T-helper 2 cell treated with Interferon-gamma antibody and Interleukin-4, amounts not matched to agents 5 μg/mL and 100 μg/mL, for 36 hours (primary cell): ENCODE results near the gene TMEM143.
A peak's percentile ranks its signal among the peaks of the same experiment; 100 is the strongest.

ENCODE experiments used
- DNase-seq: peaks from one replicate; pipeline ENCODE4 v3.0.0; 2021; ENCODE audit warnings: low spot score
- H3K27ac Mint-ChIP-seq: one replicate; pipeline ENCODE4 v1.8.0; 2021; ENCODE audit warnings: mild to moderate bottlenecking, mixed read lengths
- H3K27me3 Mint-ChIP-seq: one replicate; pipeline ENCODE4 v1.8.0; 2021; ENCODE audit warnings: low read depth, mixed read lengths
- H3K36me3 Mint-ChIP-seq: one replicate; pipeline ENCODE4 v1.8.0; 2021; ENCODE audit warnings: low read depth, mixed read lengths
- H3K4me1 Mint-ChIP-seq: one replicate; pipeline ENCODE4 v1.8.0; 2021; ENCODE audit warnings: low read depth, mixed read lengths
- H3K4me3 Mint-ChIP-seq: one replicate; pipeline ENCODE4 v1.8.0; 2022; ENCODE audit warnings: mild to moderate bottlenecking, moderate library complexity, mixed read lengths
- H3K9me3 Mint-ChIP-seq: one replicate; pipeline ENCODE4 v1.8.0; 2021; ENCODE audit warnings: mixed read lengths

The TMEM143 gene

DNA sequence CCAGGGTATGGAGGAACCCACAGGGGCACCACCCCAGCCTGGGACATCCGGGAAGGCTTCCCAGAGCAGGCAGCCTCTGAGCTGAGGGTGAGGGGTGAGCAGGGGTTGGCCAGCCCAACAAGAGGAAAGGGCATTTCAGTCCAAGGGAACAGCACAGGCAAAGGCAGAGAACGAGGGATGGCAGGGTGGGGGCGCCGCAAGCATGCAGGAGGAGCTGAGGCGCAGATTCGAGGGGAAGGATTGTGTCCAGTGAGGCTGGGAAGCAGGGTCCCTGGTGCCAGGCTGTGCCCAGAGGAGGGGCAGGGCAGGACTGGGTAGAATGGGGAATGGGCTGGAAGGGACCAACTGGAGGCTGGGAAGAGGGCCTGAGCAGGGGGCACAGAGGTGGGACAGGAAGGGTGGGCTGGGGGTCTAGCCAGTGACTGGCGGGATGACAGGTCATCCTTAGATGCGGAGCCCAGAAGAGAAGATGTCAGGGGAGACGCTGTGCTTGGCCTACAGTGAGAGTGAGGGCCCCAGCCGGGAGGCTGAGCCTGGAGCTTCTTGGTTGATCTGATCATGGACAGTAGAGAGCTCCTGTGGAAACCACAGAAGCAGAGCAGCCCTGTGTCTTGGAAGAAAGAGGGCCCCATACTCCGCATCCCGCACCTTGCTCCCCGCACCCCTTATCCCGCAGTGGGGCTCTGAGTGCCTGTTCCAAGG lies 24.8 kb downstream of the TMEM143 start:
- no peak overlapping the region for H3K27ac Mint-ChIP-seq
- H3K36me3 Mint-ChIP-seq, result peaks cover 2% of the 10 kb centered on the region
- peaks cover 8% of the 10 kb centered on the region for H3K4me1 Mint-ChIP-seq

DNA sequence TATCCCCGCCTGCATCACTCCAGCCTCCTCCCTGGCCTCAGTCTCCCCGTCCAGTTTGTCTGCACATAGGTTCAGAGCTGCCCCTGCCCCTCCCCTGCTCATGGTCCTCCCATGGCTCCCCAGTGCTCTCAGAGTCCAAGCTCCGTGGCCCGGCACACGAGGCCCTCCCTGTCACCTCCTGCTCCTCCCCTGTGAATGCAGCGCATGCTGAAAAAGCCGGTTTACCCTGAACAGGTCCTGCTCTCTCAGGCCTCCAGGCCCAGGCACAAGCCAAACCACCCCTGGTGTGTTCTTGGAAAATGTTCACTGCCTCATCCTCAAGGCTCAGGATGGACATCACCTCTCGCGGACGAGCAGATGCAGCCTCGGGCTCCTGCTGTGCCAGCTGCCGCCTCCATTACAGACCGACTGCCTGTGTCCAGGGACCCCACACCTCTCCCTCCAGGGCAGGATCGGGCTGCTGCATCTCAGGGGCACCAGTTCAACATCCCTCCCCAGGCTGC lies 25.4 kb downstream of the TMEM143 start:
- no peak overlapping the region for H3K4me3 Mint-ChIP-seq
- DNase-seq, result no peak
- H3K27me3 Mint-ChIP-seq, result no peaks in the 10 kb centered on the region
- H3K4me1 Mint-ChIP-seq, result peaks cover 9% of the 10 kb centered on the region
- H3K36me3 Mint-ChIP-seq, result peaks cover 2% of the 10 kb centered on the region
- H3K27ac Mint-ChIP-seq, result no peak overlapping the region
- H3K9me3 Mint-ChIP-seq, result no peaks in the 10 kb centered on the region

More for the DNA sequence above, 24.8 kb downstream of the TMEM143 start:
- H3K9me3 Mint-ChIP-seq, result no peaks in the 10 kb centered on the region
- no peak for DNase-seq
- no peak overlapping the region for H3K4me3 Mint-ChIP-seq
- H3K27me3 Mint-ChIP-seq, result no peaks in the 10 kb centered on the region

DNA sequence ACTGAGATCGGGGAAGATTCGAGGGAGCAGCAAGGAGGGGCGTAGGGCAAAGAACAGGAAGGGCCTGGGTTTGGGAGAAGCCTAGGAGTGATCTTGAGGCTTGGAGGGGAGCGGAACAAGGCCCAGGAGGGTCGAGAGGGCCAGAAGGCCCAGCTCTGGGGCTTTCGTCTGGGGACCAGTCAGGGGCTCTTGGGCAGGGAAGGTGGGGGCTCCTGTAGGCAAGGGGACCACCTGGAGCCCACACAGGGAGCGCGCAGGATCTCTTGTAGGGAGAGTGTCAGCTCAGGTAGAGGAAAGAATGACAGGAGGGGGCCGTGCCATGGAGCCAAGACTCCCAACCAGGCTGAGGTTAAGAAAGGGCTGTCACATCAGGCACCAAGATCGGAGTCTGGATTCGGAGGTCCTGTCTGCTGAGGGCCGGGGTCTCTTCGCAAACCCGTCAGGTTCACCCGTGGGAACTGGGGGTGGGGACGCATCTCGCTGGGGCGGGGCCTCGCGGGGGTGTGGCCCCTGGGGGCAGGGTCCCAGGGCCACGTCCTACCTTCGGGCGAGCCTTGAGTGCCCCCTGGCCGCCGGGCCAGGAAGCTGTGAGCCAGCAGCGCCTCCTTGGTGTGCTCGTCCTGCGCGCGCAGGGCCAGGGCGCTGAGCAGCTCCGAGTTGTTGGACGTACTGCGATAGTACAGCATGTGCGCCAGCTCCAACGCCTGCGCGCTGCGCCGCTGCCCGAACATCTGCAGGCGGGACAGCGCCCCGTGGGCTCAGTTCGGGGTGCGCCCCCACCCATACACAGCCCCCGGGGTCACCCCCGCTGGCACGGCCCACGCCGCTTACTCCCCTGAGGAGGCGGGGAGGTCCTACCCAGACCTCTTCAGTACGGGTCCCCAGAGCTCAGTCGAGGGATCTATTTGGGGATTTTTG lies 30.0 kb downstream of the TMEM143 start:
- peak; percentile 93 for DNase-seq
- Mint-ChIP-seq H3K4me1 (peaks cover 44% of the 10 kb centered on the region), H3K27ac (peak overlapping the region; percentile 94), H3K27me3 (no peaks in the 10 kb centered on the region), H3K9me3 (no peaks in the 10 kb centered on the region), H3K36me3 (peaks cover 32% of the 10 kb centered on the region), H3K4me3 (peak overlapping the region; percentile 92)

DNA sequence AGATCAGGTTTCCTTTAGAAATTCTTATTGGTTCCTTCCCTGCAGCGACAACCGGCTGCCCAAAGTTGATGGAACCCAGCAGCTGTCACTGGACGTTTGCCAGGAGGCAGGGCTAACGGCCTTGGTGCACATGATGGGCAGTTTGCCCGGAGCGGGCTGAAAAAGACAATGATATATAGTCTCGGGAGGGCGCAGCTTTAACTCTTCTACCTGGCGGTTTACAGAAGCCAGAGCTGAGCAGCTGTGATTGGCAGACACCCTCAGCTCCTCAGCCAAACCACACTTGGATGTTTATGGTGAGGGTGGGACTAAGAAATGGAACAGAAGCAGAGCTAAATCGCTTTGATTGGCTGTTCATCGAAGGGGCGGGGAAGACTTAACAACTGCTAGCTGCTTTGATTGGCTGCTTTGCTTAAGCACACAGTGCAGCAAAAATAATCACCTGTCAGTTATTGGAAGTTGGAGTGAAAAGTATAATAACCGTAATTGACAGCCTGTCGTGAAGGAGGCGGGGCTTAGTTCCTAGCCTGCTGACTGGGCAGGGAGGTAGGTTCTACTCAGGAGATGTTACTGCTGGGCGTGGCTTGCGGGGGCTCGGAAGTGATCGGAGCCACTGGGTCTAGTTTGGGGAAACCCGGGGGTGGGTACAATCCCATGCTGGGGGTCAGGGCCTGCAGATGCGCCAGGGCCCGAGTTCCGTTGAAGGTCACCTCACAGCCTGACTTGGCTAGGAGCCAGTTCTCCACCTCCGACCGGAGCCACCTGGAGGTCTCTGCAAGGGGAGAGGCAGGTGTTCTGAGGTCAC lies 30.9 kb downstream of the TMEM143 start:
- peak overlapping the region; percentile 92 for H3K4me3 Mint-ChIP-seq
- peaks cover 47% of the 10 kb centered on the region for H3K4me1 Mint-ChIP-seq
- DNase-seq, result peak; percentile 91
- peak overlapping the region; percentile 94 for H3K27ac Mint-ChIP-seq
- H3K27me3 Mint-ChIP-seq, result no peaks in the 10 kb centered on the region
- H3K9me3 Mint-ChIP-seq, result peaks cover 3% of the 10 kb centered on the region
- H3K36me3 Mint-ChIP-seq, result peaks cover 41% of the 10 kb centered on the region

DNA sequence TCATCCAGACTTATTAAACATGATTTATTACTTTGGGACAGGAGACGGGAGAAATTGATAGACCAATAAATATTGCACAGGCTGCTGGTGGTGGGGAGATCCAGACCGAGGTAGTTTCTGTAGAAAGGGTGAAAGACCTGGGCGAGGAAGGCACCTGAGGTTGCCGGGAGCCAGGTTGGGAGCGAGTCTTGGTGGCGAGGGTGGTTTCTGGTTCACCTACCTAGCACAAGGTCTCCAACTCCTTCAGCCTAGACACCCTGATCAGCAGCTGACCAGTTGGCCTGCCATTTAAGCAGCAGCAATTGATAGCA lies 31.4 kb downstream of the TMEM143 start:
- Mint-ChIP-seq H3K36me3 (peaks cover 46% of the 10 kb centered on the region), H3K4me1 (peaks cover 51% of the 10 kb centered on the region), H3K4me3 (peak overlapping the region; percentile 92), H3K9me3 (peaks cover 3% of the 10 kb centered on the region), H3K27ac (peak overlapping the region; percentile 94), H3K27me3 (no peaks in the 10 kb centered on the region)
- no peak for DNase-seq

DNA sequence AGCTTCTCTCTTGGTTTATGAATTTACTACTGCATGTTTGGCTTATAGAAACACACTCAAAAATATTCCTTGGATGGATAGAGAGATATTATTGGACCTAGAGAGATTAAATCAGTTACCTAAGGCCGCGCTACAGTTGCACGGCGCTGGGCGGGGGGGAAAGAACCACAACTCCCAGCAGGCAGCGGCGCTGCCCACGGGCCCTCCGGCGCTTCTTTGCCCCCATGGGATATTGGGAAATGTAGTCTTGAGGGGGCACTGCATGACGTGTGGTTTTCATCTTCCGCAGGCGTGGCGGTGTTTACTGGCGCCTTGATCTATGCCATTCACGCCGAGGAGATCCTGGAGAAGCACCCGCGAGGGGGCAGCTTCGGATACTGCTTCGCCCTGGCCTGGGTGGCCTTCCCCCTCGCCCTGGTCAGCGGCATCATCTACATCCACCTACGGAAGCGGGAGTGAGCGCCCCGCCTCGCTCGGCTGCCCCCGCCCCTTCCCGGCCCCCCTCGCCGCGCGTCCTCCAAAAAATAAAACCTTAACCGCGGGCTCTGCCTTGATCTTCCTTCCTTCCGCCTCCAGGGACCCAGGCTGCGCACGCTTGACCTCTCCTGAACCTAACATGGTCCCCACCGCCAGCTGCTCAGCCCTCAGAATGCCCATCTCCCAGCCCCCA lies 33.6 kb downstream of the TMEM143 start:
- Mint-ChIP-seq H3K4me1 (peaks cover 61% of the 10 kb centered on the region), H3K4me3 (peak overlapping the region; percentile 85), H3K27ac (peak overlapping the region; percentile 94), H3K9me3 (peaks cover 3% of the 10 kb centered on the region), H3K27me3 (no peaks in the 10 kb centered on the region), H3K36me3 (peaks cover 65% of the 10 kb centered on the region)
- DNase-seq, result peak; percentile 80

DNA sequence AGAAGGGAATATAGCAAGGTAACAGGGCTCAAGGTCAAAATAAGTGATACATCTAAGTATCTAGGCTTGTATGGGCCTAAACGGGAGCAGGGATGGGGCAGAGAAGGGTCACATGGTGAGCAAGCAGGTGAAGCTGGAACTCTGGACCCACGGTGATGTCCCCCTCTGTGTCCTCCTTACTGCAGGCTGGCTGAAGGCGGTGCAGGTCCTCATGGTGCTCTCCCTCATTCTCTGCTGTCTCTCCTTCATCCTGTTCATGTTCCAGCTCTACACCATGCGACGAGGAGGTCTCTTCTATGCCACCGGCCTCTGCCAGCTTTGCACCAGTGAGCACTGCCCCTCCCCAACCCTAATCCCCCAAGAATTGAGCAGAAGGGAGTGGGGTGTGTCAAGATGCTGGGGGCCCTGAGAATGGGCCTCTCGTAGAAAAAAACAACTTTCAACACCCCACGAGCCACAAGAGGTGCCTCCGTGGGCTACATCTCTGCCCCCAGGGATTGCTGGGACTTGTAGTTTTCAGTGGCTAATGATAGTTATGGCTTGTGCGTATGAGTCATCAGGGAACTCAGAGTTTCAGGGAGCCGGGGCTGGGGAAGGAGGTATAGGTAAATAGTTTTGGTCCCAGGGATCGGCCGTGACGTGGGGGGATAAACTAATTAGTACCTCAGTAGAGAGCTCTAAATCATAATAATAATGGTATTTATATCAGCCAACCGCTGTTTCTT lies 34.4 kb downstream of the TMEM143 start:
- Mint-ChIP-seq H3K27ac (peak overlapping the region; percentile 94), H3K36me3 (peaks cover 66% of the 10 kb centered on the region), H3K4me3 (peak overlapping the region; percentile 85), H3K4me1 (peaks cover 58% of the 10 kb centered on the region), H3K9me3 (peaks cover 3% of the 10 kb centered on the region), H3K27me3 (no peaks in the 10 kb centered on the region)
- DNase-seq, result peak; percentile 47

DNA sequence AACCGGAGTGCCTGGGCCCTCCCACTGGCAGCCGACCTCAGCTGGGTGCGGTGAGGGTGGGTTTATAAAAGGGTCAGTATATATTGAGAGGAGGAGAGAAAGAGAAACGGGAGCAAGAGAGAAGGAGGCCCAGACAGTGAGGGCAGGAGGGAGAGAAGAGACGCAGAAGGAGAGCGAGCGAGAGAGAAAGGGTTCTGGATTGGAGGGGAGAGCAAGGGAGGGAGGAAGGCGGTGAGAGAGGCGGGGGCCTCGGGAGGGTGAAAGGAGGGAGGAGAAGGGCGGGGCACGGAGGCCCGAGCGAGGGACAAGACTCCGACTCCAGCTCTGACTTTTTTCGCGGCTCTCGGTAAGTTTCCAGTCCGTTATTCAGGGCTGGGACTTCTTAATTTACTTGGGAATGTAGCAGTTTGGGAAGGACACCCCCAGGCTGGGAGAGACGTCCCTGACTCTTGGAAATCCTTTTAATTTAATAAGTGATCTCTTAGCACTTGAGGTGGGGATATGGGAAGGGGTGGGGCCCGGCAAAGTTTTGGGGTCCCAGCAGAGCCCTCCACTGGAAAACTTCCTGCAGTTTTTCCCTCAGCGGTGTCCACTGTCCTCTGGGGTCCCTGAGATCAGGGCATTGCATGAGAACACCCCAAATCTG lies 38.4 kb downstream of the TMEM143 start, which contains the start of gene EMP3:
TSS of gene EMP3 (plus strand) at position 288 of the 646 bp plus-strand sequence. CDS start 1,293 bp downstream, outside the sequence.
- Mint-ChIP-seq H3K36me3 (peaks cover 53% of the 10 kb centered on the region), H3K27ac (peak within 1 kb of the TSS; percentile 95), H3K27me3 (no peaks in the 10 kb centered on the region), H3K4me3 (peak within 1 kb of the TSS; percentile 84), H3K4me1 (peaks cover 62% of the 10 kb centered on the region), H3K9me3 (peaks cover 3% of the 10 kb centered on the region)
- peak; percentile 84 for DNase-seq

DNA sequence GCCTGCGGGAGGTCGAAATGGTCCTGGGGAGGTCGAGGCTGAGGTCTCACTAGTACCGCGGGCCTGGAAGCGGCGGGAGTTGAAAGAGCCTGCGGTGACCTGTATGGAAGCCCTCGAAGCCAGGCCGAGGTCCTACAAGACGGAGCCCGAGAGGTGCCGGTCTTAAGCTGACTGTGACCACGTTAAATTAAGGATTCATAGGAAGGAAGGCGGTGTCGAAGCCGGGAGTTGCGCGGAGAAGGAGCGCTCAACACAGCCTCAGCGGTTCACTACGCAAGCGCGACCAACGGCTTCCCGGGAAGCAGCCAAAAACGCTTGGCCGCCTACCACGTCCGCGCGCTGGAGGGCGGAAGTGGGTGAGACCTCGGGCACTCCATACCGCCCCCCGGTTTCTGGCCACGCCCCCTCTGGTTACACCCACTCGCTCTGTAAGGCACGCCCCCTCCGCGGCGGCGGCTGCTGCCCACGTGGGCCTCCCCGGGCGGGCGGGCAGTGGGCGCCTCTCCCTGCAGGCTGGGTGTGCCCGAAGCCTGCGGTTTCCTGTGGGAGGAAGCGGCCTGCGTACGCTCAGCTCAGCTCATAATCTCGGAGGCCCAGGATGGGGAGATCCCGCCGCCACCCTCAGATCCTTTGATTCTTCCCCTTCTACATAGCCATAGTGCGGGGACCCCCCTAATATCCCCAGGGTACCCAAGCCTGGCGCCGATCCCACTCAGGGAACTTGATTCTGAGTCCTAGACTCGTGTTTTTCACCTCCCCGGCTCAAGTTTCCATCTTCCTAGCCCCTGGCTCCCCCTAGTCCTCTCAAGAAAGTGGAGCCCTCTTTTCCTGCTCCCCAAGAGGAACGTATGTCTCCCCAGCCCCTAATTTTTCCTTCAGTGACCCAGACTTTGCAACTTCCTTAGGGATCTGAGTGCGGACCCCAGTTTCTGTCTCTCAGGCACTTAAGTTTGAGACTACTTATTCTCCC lies 41.8 kb downstream of the TMEM143 start:
- Mint-ChIP-seq H3K4me1 (peaks cover 45% of the 10 kb centered on the region), H3K9me3 (no peaks in the 10 kb centered on the region), H3K27ac (peak overlapping the region; percentile 98)

DNA sequence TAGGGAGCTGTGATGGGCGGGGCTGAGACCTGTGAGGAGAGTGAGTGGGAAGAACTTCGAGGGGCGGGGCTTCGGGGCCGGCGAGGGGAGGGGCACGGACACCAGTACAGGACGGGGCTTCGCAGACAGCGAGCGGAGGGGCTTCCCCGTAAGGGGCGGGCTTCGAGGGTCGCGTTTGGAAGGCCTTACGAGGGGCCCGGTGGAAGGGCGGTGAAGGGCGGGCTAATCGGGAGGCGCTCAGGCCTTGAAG lies 42.4 kb downstream of the TMEM143 start:
- H3K27me3 Mint-ChIP-seq, result no peaks in the 10 kb centered on the region
- H3K4me1 Mint-ChIP-seq, result peaks cover 42% of the 10 kb centered on the region
- no peaks in the 10 kb centered on the region for H3K9me3 Mint-ChIP-seq
- peak; percentile 93 for DNase-seq
- H3K36me3 Mint-ChIP-seq, result peaks cover 14% of the 10 kb centered on the region
- H3K4me3 Mint-ChIP-seq, result peak overlapping the region; percentile 89
- peak overlapping the region; percentile 98 for H3K27ac Mint-ChIP-seq

More for the DNA sequence above, 41.8 kb downstream of the TMEM143 start:
- peaks cover 19% of the 10 kb centered on the region for H3K36me3 Mint-ChIP-seq
- peak; percentile 98 for DNase-seq
- no peaks in the 10 kb centered on the region for H3K27me3 Mint-ChIP-seq
- H3K4me3 Mint-ChIP-seq, result peak overlapping the region; percentile 89

DNA sequence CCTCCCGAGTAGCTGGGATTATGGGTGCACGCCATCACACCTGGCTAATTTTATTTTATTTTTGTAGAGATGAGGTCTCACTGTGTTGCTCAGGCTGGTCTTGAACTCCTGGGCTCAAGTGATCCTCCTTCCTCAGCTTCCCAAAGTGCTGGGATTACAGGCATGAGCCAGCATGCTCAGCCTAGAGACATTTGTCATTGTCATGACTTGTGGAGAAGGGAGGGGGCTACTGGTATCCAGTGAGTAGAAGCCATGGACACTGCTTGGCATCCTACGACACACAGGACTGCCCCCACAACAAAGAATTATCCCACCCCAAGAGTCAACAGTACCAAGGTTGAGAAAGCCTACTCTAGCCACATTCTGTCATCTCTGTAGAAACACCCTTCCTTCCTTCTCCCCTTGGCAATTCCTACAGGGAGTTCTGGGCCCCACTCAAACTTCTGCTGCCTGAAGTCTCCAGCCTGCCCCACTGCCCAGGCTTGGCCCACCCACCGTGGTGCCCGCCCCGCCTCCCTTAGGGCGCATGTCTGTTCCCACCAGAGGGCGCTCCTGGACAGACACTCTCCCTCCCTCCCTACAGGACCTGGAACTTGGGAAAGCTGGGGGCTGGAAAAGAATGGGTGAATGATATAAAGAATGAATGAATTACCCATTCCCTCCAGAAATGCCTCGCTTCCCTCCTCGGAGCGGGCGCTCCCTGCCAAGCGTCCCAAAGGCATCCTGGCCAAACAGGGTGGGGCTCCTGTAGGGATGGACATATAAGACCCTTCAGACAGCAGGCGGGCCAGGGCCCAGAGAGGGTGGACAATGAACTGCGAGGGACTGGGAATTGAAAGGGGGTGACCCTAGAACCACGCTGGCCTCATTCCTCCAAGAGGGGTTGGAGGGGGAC lies 43.8 kb downstream of the TMEM143 start:
- Mint-ChIP-seq H3K36me3 (peaks cover 2% of the 10 kb centered on the region), H3K9me3 (no peaks in the 10 kb centered on the region), H3K27ac (peak overlapping the region; percentile 98), H3K4me3 (peak overlapping the region; percentile 89), H3K27me3 (no peaks in the 10 kb centered on the region), H3K4me1 (peaks cover 34% of the 10 kb centered on the region)
- peak; percentile 71 for DNase-seq
